Measurements from ENCODE around the gene PLEKHM3. TPM values are rescaled to one million over a fixed set of nuclear protein-coding genes. Genes with fewer than 3 reads are reported as not detected.

The PLEKHM3 gene
- total and polyA plus RNA-seq, 2 of the 13 experiments (the other 11 are each of a cell fraction or from before 2014, with no cell fraction given): 4.5 to 4.7 TPM

DNA sequence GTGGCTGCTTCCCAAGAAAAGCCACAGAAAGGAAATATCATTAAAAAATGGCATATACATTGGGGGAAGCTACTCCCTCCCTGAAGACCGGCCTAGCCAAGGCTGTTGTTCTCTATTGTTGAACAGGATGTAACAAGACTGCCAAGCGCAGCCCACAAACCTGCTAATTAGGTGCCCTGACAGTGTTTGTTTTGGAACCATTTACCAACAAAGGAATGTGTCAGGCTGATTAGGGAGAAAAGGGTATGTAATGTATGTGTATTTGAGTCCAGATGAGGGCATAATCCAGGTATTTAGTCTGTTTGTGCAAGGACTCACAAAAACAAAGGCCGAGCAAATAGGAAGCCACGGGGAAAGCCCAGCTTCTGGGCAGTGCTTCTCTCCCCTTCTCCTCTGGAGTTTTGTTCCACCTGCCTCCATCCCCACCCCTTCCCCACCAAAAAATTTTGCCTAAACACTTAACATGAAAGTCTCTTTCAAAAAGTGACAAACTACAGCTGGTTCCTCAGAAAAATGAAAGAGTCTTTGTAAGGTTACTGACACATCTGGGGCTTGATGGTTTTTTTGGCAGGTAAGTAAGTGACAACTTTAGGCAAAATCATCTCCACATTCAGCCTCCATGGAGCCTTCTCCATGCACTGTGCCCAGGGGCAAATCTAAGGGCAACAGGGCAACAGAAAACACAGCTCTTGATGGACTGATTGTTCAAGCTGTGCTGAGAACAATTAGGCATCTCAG, 177.4 kb downstream of the PLEKHM3 start (continued):
- no peak for TF ChIP-seq NR1H2 (CRISPR knock-in tag; IDR thresholded peaks at IDR 0.05; ENCODE audit: borderline replicate concordance, low read depth)
- no peak for TF ChIP-seq CENPBD1 (CRISPR knock-in tag; IDR thresholded peaks at IDR 0.05; ENCODE audit: borderline replicate concordance, low read depth)
- TF ChIP-seq, protein P1, sequence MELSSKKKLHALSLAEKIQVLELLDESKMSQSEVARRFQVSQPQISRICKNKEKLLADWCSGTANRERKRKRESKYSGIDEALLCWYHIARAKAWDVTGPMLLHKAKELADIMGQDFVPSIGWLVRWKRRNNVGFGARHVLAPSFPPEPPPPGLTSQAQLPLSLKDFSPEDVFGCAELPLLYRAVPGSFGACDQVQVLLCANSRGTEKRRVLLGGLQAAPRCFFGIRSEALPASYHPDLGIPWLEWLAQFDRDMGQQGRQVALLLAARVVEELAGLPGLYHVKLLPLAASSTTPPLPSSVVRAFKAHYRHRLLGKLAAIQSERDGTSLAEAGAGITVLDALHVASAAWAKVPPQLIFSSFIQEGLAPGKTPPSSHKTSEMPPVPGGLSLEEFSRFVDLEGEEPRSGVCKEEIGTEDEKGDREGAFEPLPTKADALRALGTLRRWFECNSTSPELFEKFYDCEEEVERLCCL (CRISPR knock-in tag; IDR thresholded peaks at IDR 0.05; ENCODE audit: borderline replicate concordance): peak; percentile 84; the same call in 1 of the 2 replicates
- no peak for TF ChIP-seq PRPF4 (IDR thresholded peaks at IDR 0.05; ENCODE audit: low read depth, low read length, poor library complexity, severe bottlenecking)
- TF ChIP-seq ZBTB40 (IDR thresholded peaks at IDR 0.05): no peak
- TF ChIP-seq ZBTB40 (CRISPR knock-in tag; IDR thresholded peaks at IDR 0.05): no peak
- TF ChIP-seq ZFP41 (CRISPR knock-in tag; IDR thresholded peaks at IDR 0.05; ENCODE audit: borderline replicate concordance): no peak
- TF ChIP-seq EHMT2 (IDR thresholded peaks at IDR 0.05; ENCODE audit: borderline replicate concordance, low read depth, low read length): no peak; the same call in 1 of the 2 replicates
- TF ChIP-seq CAMTA2 (CRISPR knock-in tag; IDR thresholded peaks at IDR 0.05; ENCODE audit: borderline replicate concordance): no peak
- TF ChIP-seq STAT5B (CRISPR knock-in tag; IDR thresholded peaks at IDR 0.05): peak; percentile 74; the same call in 1 of the 2 replicates
- TF ChIP-seq, protein P2, sequence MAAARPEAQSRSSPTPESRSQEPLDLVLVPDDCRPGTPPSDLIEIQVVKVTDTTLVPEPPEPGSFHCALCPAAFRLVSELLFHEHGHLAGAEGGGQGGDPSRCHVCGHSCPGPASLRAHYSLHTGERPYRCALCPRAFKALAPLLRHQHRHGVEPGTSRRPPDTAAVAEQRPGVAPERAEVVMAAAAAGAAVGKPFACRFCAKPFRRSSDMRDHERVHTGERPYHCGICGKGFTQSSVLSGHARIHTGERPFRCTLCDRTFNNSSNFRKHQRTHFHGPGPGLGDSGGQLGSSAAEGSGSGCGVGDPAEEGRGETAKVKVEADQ (CRISPR knock-in tag; IDR thresholded peaks at IDR 0.05; ENCODE audit: borderline replicate concordance): 0 out of 2 replicates have a peak, but pooled peaks have one; percentile 5
- TF ChIP-seq, protein P3, sequence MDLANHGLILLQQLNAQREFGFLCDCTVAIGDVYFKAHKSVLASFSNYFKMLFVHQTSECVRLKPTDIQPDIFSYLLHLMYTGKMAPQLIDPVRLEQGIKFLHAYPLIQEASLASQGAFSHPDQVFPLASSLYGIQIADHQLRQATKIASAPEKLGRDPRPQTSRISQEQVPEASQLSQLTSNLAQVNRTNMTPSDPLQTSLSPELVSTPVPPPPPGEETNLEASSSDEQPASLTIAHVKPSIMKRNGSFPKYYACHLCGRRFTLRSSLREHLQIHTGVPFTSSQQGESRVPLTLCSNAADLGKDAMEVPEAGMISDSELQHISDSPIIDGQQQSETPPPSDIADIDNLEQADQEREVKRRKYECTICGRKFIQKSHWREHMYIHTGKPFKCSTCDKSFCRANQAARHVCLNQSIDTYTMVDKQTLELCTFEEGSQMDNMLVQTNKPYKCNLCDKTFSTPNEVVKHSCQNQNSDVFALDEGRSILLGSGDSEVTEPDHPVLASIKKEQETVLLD (CRISPR knock-in tag; IDR thresholded peaks at IDR 0.05; ENCODE audit: low read depth): no peak
- TF ChIP-seq ARHGAP35 (CRISPR knock-in tag; IDR thresholded peaks at IDR 0.05; ENCODE audit: borderline replicate concordance): no peak

Measured in HepG2 (cell line).